Endothelial cell of umbilical vein (primary cell): ENCODE measurements around the gene SAPCD2.

Experiments
- EZH2 ChIP-seq: IDR thresholded peaks from 2 replicates; pipeline ENCODE4 v1.6.1; 2012; ENCODE audit warnings: borderline replicate concordance, low read depth, mild to moderate bottlenecking, moderate library complexity, low read length, inconsistent platforms; ENCODE audit not compliant: severe bottlenecking
- GATA2 ChIP-seq: IDR thresholded peaks from 2 replicates; pipeline ENCODE4 v1.7.0; 2011; ENCODE audit warnings: low read depth, mild to moderate bottlenecking, moderate library complexity, mixed read lengths, low read length; ENCODE audit not compliant: insufficient read length, insufficient read depth
- JUN ChIP-seq: IDR thresholded peaks from 2 replicates; pipeline ENCODE4 v1.6.1; 2011; ENCODE audit warnings: borderline replicate concordance, low read depth; ENCODE audit not compliant: insufficient read length, insufficient read depth
- MYC ChIP-seq: IDR thresholded peaks from one replicate; pipeline ENCODE4 v1.6.1; 2011; ENCODE audit warnings: mild to moderate bottlenecking, low read depth, low read length
- POLR2A ChIP-seq: IDR thresholded peaks from 2 replicates; pipeline ENCODE4 v1.6.1; 2012; ENCODE audit warnings: low read depth, mild to moderate bottlenecking, control low read depth, low read length
- POLR2AphosphoS5 ChIP-seq: IDR thresholded peaks from 2 replicates; pipeline ENCODE4 v1.6.1; 2012; ENCODE audit warnings: low read depth, mild to moderate bottlenecking, control low read depth, low read length, moderate library complexity; ENCODE audit not compliant: insufficient read depth
- TF ChIP-seq, protein P1 (sequence below), 2 donors: IDR thresholded peaks; 1 replicate in 1 of 2; 2 replicates in 1 of 2; pipeline ENCODE4 v1.5.1; 2011; ENCODE audit warnings: low read length in 2 of 2, mild to moderate bottlenecking in 2 of 2, moderate library complexity in 2 of 2, control low read depth in 1 of 2, inconsistent platforms in 1 of 2, low read depth in 1 of 2; ENCODE audit not compliant: insufficient read depth in 1 of 2; ENCODE audit errors: extremely low read depth in 1 of 2
- TF ChIP-seq, protein P2 (sequence below): IDR thresholded peaks from 2 replicates; pipeline ENCODE4 v1.6.1; 2011; ENCODE audit not compliant: insufficient read depth, insufficient read length

DNA sequence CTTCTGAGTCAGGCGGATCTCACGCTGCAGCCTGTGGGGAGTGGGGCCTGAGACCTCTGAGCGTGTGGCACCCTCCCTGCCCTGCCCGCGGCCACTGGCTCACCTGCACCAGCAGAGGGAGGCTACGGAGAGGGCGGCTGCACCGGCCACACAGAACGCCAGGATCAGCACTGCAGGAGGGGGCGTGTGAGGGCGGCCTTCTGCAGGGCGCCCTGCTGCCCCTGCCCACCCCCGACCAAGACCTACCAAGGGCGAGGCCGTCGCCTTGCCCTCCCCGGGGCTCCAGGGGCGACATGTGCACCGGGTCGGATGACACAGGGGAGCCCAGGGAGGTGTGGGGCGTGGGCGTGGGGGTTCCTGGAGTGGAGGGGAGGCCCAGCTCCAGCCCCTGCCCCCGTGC is 29.8 kb downstream of the SAPCD2 start:
- TF ChIP-seq, protein P1, sequence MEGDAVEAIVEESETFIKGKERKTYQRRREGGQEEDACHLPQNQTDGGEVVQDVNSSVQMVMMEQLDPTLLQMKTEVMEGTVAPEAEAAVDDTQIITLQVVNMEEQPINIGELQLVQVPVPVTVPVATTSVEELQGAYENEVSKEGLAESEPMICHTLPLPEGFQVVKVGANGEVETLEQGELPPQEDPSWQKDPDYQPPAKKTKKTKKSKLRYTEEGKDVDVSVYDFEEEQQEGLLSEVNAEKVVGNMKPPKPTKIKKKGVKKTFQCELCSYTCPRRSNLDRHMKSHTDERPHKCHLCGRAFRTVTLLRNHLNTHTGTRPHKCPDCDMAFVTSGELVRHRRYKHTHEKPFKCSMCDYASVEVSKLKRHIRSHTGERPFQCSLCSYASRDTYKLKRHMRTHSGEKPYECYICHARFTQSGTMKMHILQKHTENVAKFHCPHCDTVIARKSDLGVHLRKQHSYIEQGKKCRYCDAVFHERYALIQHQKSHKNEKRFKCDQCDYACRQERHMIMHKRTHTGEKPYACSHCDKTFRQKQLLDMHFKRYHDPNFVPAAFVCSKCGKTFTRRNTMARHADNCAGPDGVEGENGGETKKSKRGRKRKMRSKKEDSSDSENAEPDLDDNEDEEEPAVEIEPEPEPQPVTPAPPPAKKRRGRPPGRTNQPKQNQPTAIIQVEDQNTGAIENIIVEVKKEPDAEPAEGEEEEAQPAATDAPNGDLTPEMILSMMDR (IDR thresholded peaks at IDR 0.05; ENCODE audit: extremely low read depth in 1 of 2, insufficient read depth in 1 of 2, low read depth in 1 of 2, low read length in 2 of 2): no peak
- TF ChIP-seq POLR2A (no peak), EZH2 (no peak), POLR2AphosphoS5 (no peak), JUN (no peak), MYC (no peak), GATA2 (no peak)
- TF ChIP-seq, protein P2, sequence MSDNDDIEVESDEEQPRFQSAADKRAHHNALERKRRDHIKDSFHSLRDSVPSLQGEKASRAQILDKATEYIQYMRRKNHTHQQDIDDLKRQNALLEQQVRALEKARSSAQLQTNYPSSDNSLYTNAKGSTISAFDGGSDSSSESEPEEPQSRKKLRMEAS: no peak
